ENCODE results near the gene LPCAT4.
"Not testable (repeated sequence)": the region's sequence is repeated elsewhere in the genome, so short reads cannot be mapped to it uniquely, and the experiment has no call there.

Gene LPCAT4

GRCh38 chr15:34361278-34361677 lies 5.7 kb downstream of the LPCAT4 start:
- DNase-seq: no peak

- DNase-seq: no peak
These were observed 6.7 kb downstream of the LPCAT4 start for GRCh38 chr15:34360298-34360697.

- DNase-seq: no peak
These were observed 7.6 kb downstream of the LPCAT4 start for GRCh38 chr15:34359416-34359815.

DNA sequence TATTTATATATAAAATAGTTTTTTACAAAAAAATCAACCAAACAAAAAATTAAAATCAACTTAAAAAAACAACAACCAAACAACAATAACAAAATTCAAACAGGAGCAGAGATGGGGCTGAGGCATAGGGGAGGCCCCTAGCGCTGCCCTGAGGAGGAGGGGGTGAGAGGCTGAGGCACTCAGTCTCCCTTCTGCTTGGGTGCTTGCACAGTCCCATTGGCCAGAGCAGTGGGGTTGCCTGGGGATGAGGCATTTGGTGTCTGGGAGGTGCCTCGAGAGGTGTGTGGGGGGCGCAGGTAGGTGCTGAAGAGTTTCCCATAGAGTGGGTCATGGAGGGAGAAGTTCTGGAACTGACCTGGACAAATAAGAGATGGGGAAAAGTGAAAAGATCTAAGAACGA lies 8.0 kb downstream of the LPCAT4 start:
- DNase-seq: no peak

GRCh38 chr15:34358367-34358766 lies 8.6 kb downstream of the LPCAT4 start:
- DNase-seq: no peak

- DNase-seq: no peak
These were observed 9.3 kb downstream of the LPCAT4 start for GRCh38 chr15:34357653-34358052.

GRCh38 chr15:34355241-34355640 lies 11.8 kb downstream of the LPCAT4 start:
- peak in 1 of 3 donors; percentile 23 for DNase-seq

DNA sequence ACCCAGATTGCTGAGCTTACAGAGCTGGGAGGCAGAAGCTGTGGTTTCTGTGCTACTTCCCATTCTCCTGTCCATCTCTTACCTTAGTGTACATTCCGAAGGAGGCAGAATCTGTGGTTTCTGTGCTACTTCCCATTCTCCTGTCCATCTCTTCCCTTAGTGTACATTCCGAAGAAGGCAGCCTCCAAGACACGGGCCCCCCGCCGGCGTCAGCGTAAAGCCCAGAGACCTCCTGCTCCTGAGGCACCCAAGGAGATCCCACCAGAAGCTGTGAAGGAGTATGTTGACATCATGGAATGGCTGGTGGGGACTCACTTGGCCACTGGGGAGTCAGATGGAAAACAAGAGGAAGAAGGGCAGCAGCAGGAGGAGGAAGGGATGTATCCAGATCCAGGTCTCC lies 12.7 kb downstream of the LPCAT4 start:
- no peak for DNase-seq

- DNase-seq: no peak
These were observed 13.4 kb downstream of the LPCAT4 start for GRCh38 chr15:34353627-34354026.

DNA sequence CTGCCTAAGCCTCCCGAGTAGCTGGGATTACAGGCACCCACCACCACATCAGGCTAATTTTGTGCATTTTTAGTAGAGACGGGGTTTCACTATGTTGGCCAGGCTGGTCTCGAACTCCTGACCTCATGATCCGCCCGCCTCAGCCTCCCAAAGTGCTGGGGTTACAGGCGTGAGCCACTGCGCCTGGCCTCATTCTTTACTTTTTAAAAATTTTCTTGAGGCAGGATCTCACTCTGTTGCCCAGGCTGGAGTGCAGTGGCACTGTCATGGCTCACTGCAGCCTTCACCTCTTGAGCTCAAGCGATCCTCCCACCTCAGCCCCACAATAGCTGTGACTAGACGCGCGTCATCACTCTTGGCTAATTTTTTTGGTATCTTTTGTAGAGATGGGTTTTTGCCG lies 14.0 kb downstream of the LPCAT4 start:
- DNase-seq: not testable (repeated sequence)

DNA sequence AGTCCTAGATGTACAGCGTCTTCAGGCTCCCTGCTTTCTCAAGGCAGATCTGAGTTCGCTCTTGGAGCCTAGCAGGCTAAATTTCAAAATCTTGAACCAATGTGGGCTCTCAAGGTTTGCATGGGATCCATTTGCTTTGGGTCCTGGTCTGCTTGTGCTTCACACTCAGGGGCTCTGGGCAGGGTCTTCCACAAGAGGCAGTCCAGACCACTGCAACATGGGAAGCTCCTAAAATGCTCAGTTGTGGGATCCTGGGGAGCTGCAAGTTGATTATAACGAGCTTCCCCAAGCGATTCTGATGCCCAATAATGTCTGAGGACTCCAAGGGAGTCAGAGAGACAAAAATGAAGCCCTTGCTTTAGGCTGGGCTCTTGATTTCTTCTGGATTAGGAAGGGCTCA lies 17.2 kb downstream of the LPCAT4 start:
- DNase-seq: no peak

DNA sequence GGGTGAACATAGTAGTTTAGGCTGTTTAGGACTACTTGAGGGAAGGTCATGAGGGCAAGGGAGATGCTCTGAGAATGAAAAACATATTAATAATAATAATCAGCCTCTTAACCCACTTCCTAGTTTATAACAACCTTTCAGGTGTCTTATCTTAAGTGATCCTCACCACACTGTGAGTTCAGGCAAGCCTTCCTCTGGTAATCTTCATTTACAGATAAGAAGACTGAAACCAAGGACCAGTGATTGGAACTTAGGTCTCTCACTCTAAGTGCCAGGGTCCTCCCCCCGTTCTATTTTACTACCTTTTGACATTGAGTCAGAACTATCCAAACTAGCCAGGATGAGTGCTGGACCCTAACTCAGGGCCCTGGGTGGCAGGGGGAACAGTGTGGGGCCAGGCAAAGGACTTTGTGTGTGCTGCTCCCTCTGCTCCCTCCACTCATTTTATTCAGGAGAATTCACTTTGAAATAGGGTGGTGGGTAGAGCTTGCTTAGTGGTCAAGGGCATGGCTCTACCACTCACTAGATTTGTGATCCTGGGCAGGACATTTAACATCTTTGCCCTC lies 18.2 kb downstream of the LPCAT4 start:
- DNase-seq: no peak

- no peak for DNase-seq
These were observed 18.9 kb downstream of the LPCAT4 start for GRCh38 chr15:34347951-34348638.

- peak; percentile 92 to 94 (median 93) for DNase-seq
These were observed 24.0 kb downstream of the LPCAT4 start, which contains the start of the genes NOP10 and NUTM1 for GRCh38 chr15:34342737-34343575. TSS of gene NOP10 (minus strand) at chr15:34343136. CDS start at chr15:34343073, 63 bp downstream. TSS of gene NUTM1 (plus strand) at chr15:34343315. CDS start at chr15:34343697, 382 bp downstream.

- DNase-seq: peak in 1 of 3 donors; percentile 18
These were observed 24.7 kb downstream of the LPCAT4 start for GRCh38 chr15:34342213-34342736.

DNA sequence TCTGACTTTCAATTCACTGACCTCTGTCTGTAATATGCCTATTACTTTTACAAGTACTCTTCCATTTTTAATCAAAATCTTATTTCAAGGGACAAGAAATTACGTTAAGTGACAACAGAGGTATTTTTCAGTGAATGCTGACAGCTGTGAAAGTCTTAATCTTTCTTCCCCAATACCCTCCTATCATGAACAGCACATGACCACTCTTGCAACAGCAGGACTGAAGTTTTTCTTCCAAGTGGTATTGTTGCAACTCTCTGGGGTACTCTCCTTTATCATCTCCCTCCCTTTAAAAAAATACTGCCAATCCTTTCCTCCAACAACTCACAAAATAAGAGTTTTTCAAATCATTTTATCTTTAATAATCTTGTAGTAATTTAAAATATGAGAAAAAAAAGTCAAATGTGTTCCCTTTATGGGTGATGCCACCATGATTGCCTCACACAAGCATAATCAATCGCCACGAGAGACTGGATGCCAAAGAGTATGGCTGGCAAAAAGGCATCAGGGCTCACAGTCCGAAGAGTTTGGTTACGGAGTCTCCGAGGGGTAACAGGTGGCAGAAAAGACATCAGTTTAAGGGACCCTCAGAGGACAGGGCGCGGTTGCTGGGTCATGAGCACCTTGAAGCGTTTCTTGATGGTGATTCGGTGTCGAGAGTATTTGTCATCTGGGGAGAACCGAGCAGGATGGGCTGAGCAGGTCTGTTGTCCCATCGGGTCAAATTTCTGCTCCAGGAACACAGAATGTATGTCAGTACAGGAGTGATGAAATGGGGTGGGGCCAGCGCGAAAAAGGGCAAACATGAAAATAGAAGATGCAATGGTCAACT lies 25.4 kb downstream of the LPCAT4 start:
- DNase-seq: peak; percentile 27 to 78 (median 40)

DNA sequence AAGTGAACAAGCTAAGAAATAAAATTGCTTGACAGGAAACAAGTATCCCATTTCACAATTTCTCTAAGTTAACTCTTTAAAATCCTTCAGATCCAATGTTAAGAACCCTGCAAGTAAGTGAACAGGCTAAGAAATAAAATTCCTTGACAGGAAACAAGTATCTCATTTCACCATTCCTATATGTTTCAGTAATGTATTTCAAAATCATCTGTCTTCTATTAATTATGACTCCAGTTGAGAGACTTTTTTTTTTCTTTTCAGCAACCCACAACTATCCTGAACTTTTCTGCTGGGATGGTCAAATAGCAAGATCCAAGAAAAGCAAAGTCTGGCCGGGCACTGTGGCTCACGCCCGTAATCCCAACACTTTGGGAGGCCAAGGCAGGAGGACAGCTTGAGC lies 27.1 kb downstream of the LPCAT4 start:
- no peak for DNase-seq

DNA sequence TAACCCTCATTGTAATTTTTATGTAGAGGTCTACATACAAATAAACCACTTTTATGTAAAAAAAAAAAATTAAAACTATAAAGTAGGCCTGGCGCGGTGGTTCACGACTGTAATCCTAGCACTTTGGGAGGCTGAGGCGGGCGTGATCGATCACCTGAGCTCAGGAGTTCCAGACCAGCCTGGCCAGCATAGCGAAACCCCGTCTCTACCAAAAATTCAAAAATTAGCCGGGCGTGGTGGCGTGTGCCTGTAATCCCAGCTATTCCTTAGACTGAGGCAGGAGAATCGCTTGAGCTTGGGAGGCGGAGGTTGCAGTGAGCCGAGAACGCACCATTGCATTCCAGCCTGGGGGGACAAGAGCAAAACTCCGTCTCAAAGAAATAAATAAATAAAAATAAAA lies 28.6 kb downstream of the LPCAT4 start:
- DNase-seq: no peak

GRCh38 chr15:34337557-34338306 lies 29.3 kb downstream of the LPCAT4 start, which contains the start of gene SLC12A6:
TSS of gene SLC12A6 (minus strand) at chr15:34337781. CDS start at chr15:34336680, 1,101 bp downstream.
- peak; percentile 96 to 99 (median 99) for DNase-seq

- peak in 2 of 3 donors; percentile 17 for DNase-seq
These were observed 29.9 kb downstream of the LPCAT4 start for GRCh38 chr15:34336991-34337556.

Data from suppressor macrophage treated with lipopolysaccharide for 1 hour (primary cell).